GM12878 (cell line): ENCODE results near the gene LRRC31. TPM values are rescaled to one million over a fixed set of nuclear protein-coding genes. Genes with fewer than 3 reads are reported as not detected.
A peak's percentile ranks its signal among the peaks of the same experiment; 100 is the strongest.

ENCODE experiments used
- CHD2 ChIP-seq: IDR thresholded peaks from 2 replicates; pipeline ENCODE4 v1.6.1; 2011; ENCODE audit warnings: low read depth, low read length, improper control_type of control experiment, borderline replicate concordance
- CUX1 ChIP-seq: IDR thresholded peaks from 2 replicates; pipeline ENCODE4 v1.6.1; 2012; ENCODE audit warnings: improper control_type of control experiment, low read depth, low read length; ENCODE audit not compliant: insufficient replicate concordance
- IKZF1 ChIP-seq: fragments of 450-650 bp; conservative IDR thresholded peaks from 2 replicates; pipeline ENCODE4 v1.6.1; 2017; ENCODE audit warnings: antibody characterized with exemption, mild to moderate bottlenecking
- POU2F2 ChIP-seq: IDR thresholded peaks from 3 replicates; pipeline ENCODE4 v1.6.1; 2011; ENCODE audit warnings: low read depth, mild to moderate bottlenecking, low read length, borderline replicate concordance
- RBBP5 ChIP-seq: fragments of 200-600 bp; sonication (generic); conservative IDR thresholded peaks from 2 replicates; pipeline ENCODE4 v1.6.1; 2016
- RFX5 ChIP-seq: IDR thresholded peaks from 2 replicates; pipeline ENCODE4 v1.6.1; 2011; ENCODE audit warnings: low read depth, low read length, improper control_type of control experiment
- YY1 ChIP-seq: IDR thresholded peaks from 2 replicates; pipeline ENCODE4 v1.6.1; 2011; ENCODE audit warnings: low read depth, mild to moderate bottlenecking, low read length
- ZBED1 ChIP-seq: IDR thresholded peaks from 2 replicates; pipeline ENCODE4 v1.6.1; 2016; ENCODE audit warnings: borderline replicate concordance
- ZBTB4 ChIP-seq: fragments of 450-650 bp; formaldehyde crosslinking; IDR thresholded peaks from 2 replicates; pipeline ENCODE4 v1.4.0; 2022; ENCODE audit warnings: mild to moderate bottlenecking, moderate library complexity
- ZNF217 ChIP-seq: fragments of 450-650 bp; IDR thresholded peaks from 2 replicates; pipeline ENCODE4 v1.6.1; 2017; ENCODE audit warnings: antibody characterized with exemption, mild to moderate bottlenecking
- ZNF384 ChIP-seq: IDR thresholded peaks from 2 replicates; pipeline ENCODE4 v1.6.1; 2012; ENCODE audit warnings: low read depth, mild to moderate bottlenecking, low read length, improper control_type of control experiment, borderline replicate concordance
- ZNF592 ChIP-seq: fragments of 450-650 bp; IDR thresholded peaks from 2 replicates; pipeline ENCODE4 v1.6.1; 2017; ENCODE audit warnings: mild to moderate bottlenecking, moderate library complexity
- ZNF687 ChIP-seq: fragments of 450-650 bp; IDR thresholded peaks from 2 replicates; pipeline ENCODE4 v1.6.1; 2017; ENCODE audit warnings: mild to moderate bottlenecking, moderate library complexity
- polyA plus RNA-seq, 11 experiments: library from polyadenylated mRNA; depleted of rRNA in 4 of 11; unstranded in 6 of 11; stranded (reverse) in 5 of 11; fragments of >200 nt; fragmentation: Nextera tagmentation in 4 of 11; fragmentation: Illumina TruSeq in 1 of 11; extraction: Ambion mirVana in 4 of 11; extraction: Trizol in 1 of 11; gene quantifications; 1 replicate in 1 of 11; 2 replicates in 10 of 11; pipeline versions ENCODE4 v1.2.1 to v1.2.3, GENCODE V29; 2011 to 2016; ENCODE audit warnings: inconsistent platforms in 2 of 11, missing spikeins in 2 of 11, low read depth in 1 of 11
- total RNA-seq, 4 experiments: library from RNA; depleted of rRNA in 3 of 4; stranded (reverse); fragments of >200 nt in 3 of 4; fragmentation: Illumina TruSeq in 1 of 4; extraction: Trizol in 1 of 4; gene quantifications; 2 replicates each; pipeline versions ENCODE4 v1.2.1 to v1.2.3, GENCODE V29; 2013 to 2021

The LRRC31 gene
- total and polyA plus RNA-seq, 10 of the 15 experiments (the other 5 are each of a cell fraction or from before 2014, with no cell fraction given): 0.04 to 0.06 (median 0.06) TPM; not detected in 7

GRCh38 chr3:169863458-169863899 is 6.3 kb downstream of the LRRC31 start (continued):
- TF ChIP-seq ZBTB4 (no peak), RBBP5 (no peak), CHD2 (no peak), CUX1 (no peak), YY1 (peak; percentile 71), RFX5 (no peak), IKZF1 (peak; percentile 66), ZBED1 (peak; percentile 47; the same call in 1 of the 2 replicates), ZNF217 (0 out of 2 replicates have a peak, but pooled peaks have one; percentile 31), POU2F2 (0 out of 3 replicates have a peak, but pooled peaks have one; percentile 22), ZNF592 (no peak), ZNF687 (no peak), ZNF384 (no peak)
